ENCODE data around the gene STUM.

Gene STUM

DNA sequence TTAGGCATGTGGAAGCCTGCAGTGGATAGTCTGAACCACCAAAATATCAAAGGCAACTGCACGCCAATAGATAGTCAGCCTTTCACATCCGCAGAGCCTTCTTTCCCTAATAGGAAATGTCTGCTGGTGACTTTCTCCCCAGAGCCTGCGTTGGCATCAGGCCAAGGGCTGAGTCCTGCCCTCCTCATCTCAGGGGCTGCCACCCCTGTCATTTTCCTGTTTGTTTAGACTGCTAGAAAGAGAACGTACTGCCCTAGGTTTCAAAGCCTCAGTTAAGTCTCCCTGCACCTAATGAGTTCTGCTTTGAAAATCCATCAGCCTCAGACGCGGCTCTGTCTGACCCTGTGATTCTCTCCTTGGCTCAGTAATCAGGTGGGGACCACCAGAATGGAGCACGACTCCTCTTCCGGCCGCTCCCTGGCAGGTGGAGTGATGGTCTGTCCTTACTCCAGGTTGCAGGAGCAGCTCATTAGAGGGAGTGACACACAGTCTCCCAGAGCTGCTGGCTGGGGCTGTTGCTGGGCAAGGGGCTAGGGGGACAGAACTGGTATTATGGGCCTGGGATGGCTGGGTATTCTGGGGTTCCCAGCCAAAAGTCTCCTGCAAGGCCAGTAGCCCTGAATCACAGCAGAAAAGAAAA is 27.3 kb downstream of the STUM start:
- POLR2A ChIA-PET: no interaction called here
- CTCF ChIA-PET: interaction anchor here (1.3 kb wide), 1 partner anchor 33 kb away, joined by 4 read pairs; no protein-coding TSS in a partner anchor
- no peak for DNase-seq (ENCODE audit: extremely low spot score)
- TF ChIP-seq FOXM1 (IDR thresholded peaks at IDR 0.05; ENCODE audit: borderline replicate concordance): no peak
- TF ChIP-seq BHLHE40 (IDR thresholded peaks at IDR 0.05; ENCODE audit: borderline replicate concordance): no peak
- no peak for TF ChIP-seq NFRKB (IDR thresholded peaks at IDR 0.05)
- TF ChIP-seq ELF4 (IDR thresholded peaks at IDR 0.05): no peak
- no peak for TF ChIP-seq LEF1 (IDR thresholded peaks at IDR 0.05; ENCODE audit: borderline replicate concordance)
- no peak for TF ChIP-seq SP1 (IDR thresholded peaks at IDR 0.05)
- no peak for TF ChIP-seq HDGF (IDR thresholded peaks at IDR 0.05; ENCODE audit: borderline replicate concordance)
- TF ChIP-seq, protein P1, sequence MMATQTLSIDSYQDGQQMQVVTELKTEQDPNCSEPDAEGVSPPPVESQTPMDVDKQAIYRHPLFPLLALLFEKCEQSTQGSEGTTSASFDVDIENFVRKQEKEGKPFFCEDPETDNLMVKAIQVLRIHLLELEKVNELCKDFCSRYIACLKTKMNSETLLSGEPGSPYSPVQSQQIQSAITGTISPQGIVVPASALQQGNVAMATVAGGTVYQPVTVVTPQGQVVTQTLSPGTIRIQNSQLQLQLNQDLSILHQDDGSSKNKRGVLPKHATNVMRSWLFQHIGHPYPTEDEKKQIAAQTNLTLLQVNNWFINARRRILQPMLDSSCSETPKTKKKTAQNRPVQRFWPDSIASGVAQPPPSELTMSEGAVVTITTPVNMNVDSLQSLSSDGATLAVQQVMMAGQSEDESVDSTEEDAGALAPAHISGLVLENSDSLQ (IDR thresholded peaks at IDR 0.05): no peak
- no peak for TF ChIP-seq CTBP1 (IDR thresholded peaks at IDR 0.05; ENCODE audit: borderline replicate concordance)
- TF ChIP-seq ARNT (IDR thresholded peaks at IDR 0.05): no peak
- no peak for TF ChIP-seq FOXA1 (IDR thresholded peaks at IDR 0.05)
- TF ChIP-seq L3MBTL2 (conservative IDR thresholded peaks at IDR 0.05): no peak

- TF ChIP-seq TARDBP (IDR thresholded peaks at IDR 0.05) (no peak), NFRKB (IDR thresholded peaks at IDR 0.05) (no peak), CTBP1 (IDR thresholded peaks at IDR 0.05; ENCODE audit: borderline replicate concordance) (no peak), HDGF (IDR thresholded peaks at IDR 0.05; ENCODE audit: borderline replicate concordance) (no peak), LEF1 (IDR thresholded peaks at IDR 0.05; ENCODE audit: borderline replicate concordance) (no peak), FOXA1 (IDR thresholded peaks at IDR 0.05) (no peak), ZNF384 (IDR thresholded peaks at IDR 0.05) (no peak)
- TF ChIP-seq, protein P1 (IDR thresholded peaks at IDR 0.05): no peak
- ChIA-PET POLR2A (no interaction called here), CTCF (interaction anchor here (1.3 kb wide), 1 partner anchor 32 kb away, joined by 4 read pairs; no protein-coding TSS in a partner anchor)
- no peak for DNase-seq (ENCODE audit: extremely low spot score)
Observed at GRCh38 chr1:226576601-226577000, 28.0 kb downstream of the STUM start.

DNA sequence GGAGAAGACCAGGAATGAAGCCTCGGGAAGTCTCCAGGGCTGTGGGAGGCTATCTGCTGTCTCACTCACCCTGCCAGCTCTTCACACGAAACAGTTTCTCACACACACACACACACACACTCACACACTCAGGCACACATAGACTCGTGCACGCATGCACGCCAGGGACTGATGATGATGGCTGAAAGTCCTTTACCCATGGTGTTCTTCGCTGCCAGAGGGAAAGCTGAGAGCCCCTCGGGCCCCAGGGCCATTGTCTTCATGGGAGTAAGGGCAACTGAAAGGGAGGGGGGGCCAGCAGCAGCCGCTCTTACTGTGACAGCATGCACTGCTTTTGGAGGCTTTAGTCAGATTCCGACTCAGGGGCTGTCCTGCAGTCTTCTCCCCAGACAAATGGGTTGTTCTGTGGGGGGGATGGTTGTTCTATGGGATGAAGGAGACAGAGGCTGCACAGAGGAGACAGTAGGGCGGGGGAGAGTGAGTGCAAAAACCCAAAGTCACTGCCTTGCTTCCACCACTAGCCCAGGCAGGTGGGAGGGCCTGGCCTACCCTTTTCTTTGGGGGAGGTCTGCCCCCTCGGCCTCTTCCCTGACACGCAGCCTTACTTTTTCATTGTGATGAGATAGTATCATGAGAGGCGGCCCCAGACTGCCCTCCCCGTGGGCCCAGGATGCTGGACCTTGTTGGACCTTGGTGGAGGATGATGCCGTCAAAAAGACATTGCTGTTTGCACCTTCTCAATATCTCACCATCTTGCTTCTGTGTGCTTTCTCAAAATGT is 29.0 kb downstream of the STUM start:
- ChIA-PET POLR2A (no interaction called here), CTCF (interaction anchor here (1.3 kb wide), 1 partner anchor 31 kb away, joined by 4 read pairs; no protein-coding TSS in a partner anchor)
- no peak for DNase-seq (ENCODE audit: extremely low spot score)
- TF ChIP-seq, protein P1 (IDR thresholded peaks at IDR 0.05): no peak
- no peak for TF ChIP-seq BHLHE40 (IDR thresholded peaks at IDR 0.05; ENCODE audit: borderline replicate concordance)
- TF ChIP-seq LEF1 (IDR thresholded peaks at IDR 0.05; ENCODE audit: borderline replicate concordance): no peak
- TF ChIP-seq FOXM1 (IDR thresholded peaks at IDR 0.05; ENCODE audit: borderline replicate concordance): no peak
- TF ChIP-seq SUZ12 (IDR thresholded peaks at IDR 0.05): no peak
- TF ChIP-seq ELF4 (IDR thresholded peaks at IDR 0.05): no peak
- no peak for TF ChIP-seq FOXA1 (IDR thresholded peaks at IDR 0.05)
- TF ChIP-seq HDGF (IDR thresholded peaks at IDR 0.05; ENCODE audit: borderline replicate concordance): no peak
- no peak for TF ChIP-seq TARDBP (IDR thresholded peaks at IDR 0.05)
- no peak for TF ChIP-seq ZNF384 (IDR thresholded peaks at IDR 0.05)

DNA sequence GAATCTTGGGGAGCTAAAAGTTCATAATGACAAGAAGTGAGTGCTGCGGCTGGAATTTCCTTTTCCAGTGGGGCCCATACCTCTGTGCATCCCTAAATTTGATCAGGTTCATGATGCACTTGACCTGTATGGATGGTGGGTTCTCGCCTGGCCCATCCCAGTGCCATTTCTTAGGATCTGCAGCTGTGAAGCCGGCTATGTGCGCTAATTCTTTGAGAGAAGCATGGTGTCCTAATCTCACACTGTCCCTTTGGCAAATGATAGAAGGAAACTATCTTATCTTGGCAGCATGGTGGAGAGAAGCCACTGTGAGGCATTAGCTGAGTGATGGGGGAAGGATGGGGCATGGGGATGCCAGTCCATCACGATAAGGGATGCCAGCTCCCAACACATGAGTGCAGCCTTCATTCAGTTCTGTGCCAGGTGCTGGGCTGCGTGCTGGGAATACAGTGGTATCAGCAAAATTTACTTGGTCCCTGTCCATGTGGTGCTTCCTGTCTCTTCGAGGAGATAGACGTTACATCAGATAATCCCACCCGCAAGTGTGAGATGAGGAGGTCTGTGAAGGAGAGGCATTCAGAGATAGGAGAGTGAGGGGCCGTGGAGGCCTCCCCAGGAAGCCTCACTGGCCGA is 30.5 kb downstream of the STUM start:
- POLR2A ChIA-PET: no interaction called here
- CTCF ChIA-PET: no interaction called here
- TF ChIP-seq ZNF384 (IDR thresholded peaks at IDR 0.05) (no peak), SP1 (IDR thresholded peaks at IDR 0.05) (no peak), NFRKB (IDR thresholded peaks at IDR 0.05) (no peak), ARNT (IDR thresholded peaks at IDR 0.05) (no peak), HDGF (IDR thresholded peaks at IDR 0.05; ENCODE audit: borderline replicate concordance) (no peak), L3MBTL2 (conservative IDR thresholded peaks at IDR 0.05) (no peak), BHLHE40 (IDR thresholded peaks at IDR 0.05; ENCODE audit: borderline replicate concordance) (no peak), FOXA1 (IDR thresholded peaks at IDR 0.05) (no peak), ELF4 (IDR thresholded peaks at IDR 0.05) (no peak), CTBP1 (IDR thresholded peaks at IDR 0.05; ENCODE audit: borderline replicate concordance) (no peak), SUZ12 (IDR thresholded peaks at IDR 0.05) (no peak)
- TF ChIP-seq, protein P1 (IDR thresholded peaks at IDR 0.05): no peak
- DNase-seq (ENCODE audit: extremely low spot score): no peak

- POLR2A ChIA-PET: no interaction called here
Observed at GRCh38 chr1:226579781-226580323, 31.3 kb downstream of the STUM start.

More at GRCh38 chr1:226579781-226580323, 31.3 kb downstream of the STUM start:
- CTCF ChIA-PET: no interaction called here
- DNase-seq (ENCODE audit: extremely low spot score): no peak
- TF ChIP-seq SUZ12 (IDR thresholded peaks at IDR 0.05): no peak
- TF ChIP-seq FOXM1 (IDR thresholded peaks at IDR 0.05; ENCODE audit: borderline replicate concordance): no peak
- TF ChIP-seq HDGF (IDR thresholded peaks at IDR 0.05; ENCODE audit: borderline replicate concordance): no peak
- no peak for TF ChIP-seq L3MBTL2 (conservative IDR thresholded peaks at IDR 0.05)
- TF ChIP-seq CTBP1 (IDR thresholded peaks at IDR 0.05; ENCODE audit: borderline replicate concordance): no peak
- TF ChIP-seq BHLHE40 (IDR thresholded peaks at IDR 0.05; ENCODE audit: borderline replicate concordance): no peak
- TF ChIP-seq ZNF384 (IDR thresholded peaks at IDR 0.05): no peak
- TF ChIP-seq TARDBP (IDR thresholded peaks at IDR 0.05): no peak
- TF ChIP-seq, protein P1 (IDR thresholded peaks at IDR 0.05): no peak
- no peak for TF ChIP-seq SP1 (IDR thresholded peaks at IDR 0.05)
- TF ChIP-seq NFRKB (IDR thresholded peaks at IDR 0.05): no peak
- TF ChIP-seq FOXA1 (IDR thresholded peaks at IDR 0.05): no peak
- TF ChIP-seq LEF1 (IDR thresholded peaks at IDR 0.05; ENCODE audit: borderline replicate concordance): no peak
- no peak for TF ChIP-seq ELF4 (IDR thresholded peaks at IDR 0.05)

All from HEK293T (cell line).